Fibroblast of lung (primary cell): ENCODE results near the gene ZNF211. TPM values are rescaled to one million over a fixed set of nuclear protein-coding genes. Genes with fewer than 3 reads are reported as not detected.
A peak's percentile ranks its signal among the peaks of the same experiment; 100 is the strongest.

ENCODE experiments used
- DNase-seq, 2 donors: peaks; one replicate each; pipeline versions ENCODE4 v3.0.0 to v3.0.0-alpha.2; 2010; ENCODE audit warnings: low read depth in 2 of 2
- H2AFZ ChIP-seq: 2 replicates; pipeline ENCODE4 v1.5.1; 2012; ENCODE audit warnings: low read length, control low read depth, inconsistent platforms
- H3K27ac ChIP-seq: 2 replicates; pipeline ENCODE4 v1.5.1; 2011; ENCODE audit warnings: low read length, control low read depth; ENCODE audit not compliant: insufficient read depth
- H3K27me3 ChIP-seq: 2 replicates; pipeline ENCODE4 v1.5.1; 2011; ENCODE audit warnings: mild to moderate bottlenecking, low read length; ENCODE audit not compliant: control insufficient read depth, insufficient read depth
- H3K36me3 ChIP-seq: 2 replicates; pipeline ENCODE4 v1.5.1; 2011; ENCODE audit warnings: low read length; ENCODE audit not compliant: control insufficient read depth, insufficient read depth
- H3K4me1 ChIP-seq: 2 replicates; pipeline ENCODE4 v1.5.1; 2011; ENCODE audit warnings: low read length; ENCODE audit not compliant: control insufficient read depth, insufficient read depth; ENCODE audit errors: extremely low read depth
- H3K4me2 ChIP-seq: 2 replicates; pipeline ENCODE4 v1.5.1; 2011; ENCODE audit warnings: low read length, control low read depth; ENCODE audit not compliant: insufficient read depth; ENCODE audit errors: extremely low read depth
- H3K4me3 ChIP-seq, 4 experiments: fragments of 200-600 bp in 1 of 4; sonication (generic) in 1 of 4; replicated peaks in 1 of 4; 2 replicates each; pipeline ENCODE4 v1.5.1; 2011 to 2016; ENCODE audit warnings: low read length in 4 of 4, low read depth in 3 of 4, mild to moderate bottlenecking in 3 of 4, control low read depth in 2 of 4, inconsistent platforms in 1 of 4, mixed read lengths in 1 of 4; ENCODE audit not compliant: insufficient read depth in 1 of 4; ENCODE audit errors: control extremely low read depth in 1 of 4
- H3K79me2 ChIP-seq: 2 replicates; pipeline ENCODE4 v1.5.1; 2012; ENCODE audit warnings: mild to moderate bottlenecking, low read length, inconsistent platforms; ENCODE audit not compliant: control insufficient read depth, insufficient read depth
- H3K9ac ChIP-seq: 2 replicates; pipeline ENCODE4 v1.5.1; 2011; ENCODE audit warnings: mild to moderate bottlenecking, low read length, control low read depth; ENCODE audit not compliant: insufficient read depth
- H3K9me3 ChIP-seq: 2 replicates; pipeline ENCODE4 v1.5.1; 2012; ENCODE audit warnings: low read depth, low read length; ENCODE audit not compliant: control insufficient read depth, insufficient read depth
- H4K20me1 ChIP-seq: 2 replicates; pipeline ENCODE4 v1.5.1; 2011; ENCODE audit warnings: low read length; ENCODE audit not compliant: control insufficient read depth, insufficient read depth; ENCODE audit errors: extremely low read depth
- CTCF ChIP-seq, 2 donors: IDR thresholded peaks in 1 of 2; conservative IDR thresholded peaks in 1 of 2; 1 replicate in 1 of 2; 2 replicates in 1 of 2; pipeline ENCODE4 v1.5.1; 2011 to 2012; ENCODE audit warnings: low read length in 2 of 2, control low read depth in 1 of 2, inconsistent platforms in 1 of 2, low read depth in 1 of 2, mild to moderate bottlenecking in 1 of 2
- EZH2 ChIP-seq: IDR thresholded peaks from 2 replicates; pipeline ENCODE4 v1.5.1; 2012; ENCODE audit warnings: low read length, control low read depth, mild to moderate bottlenecking; ENCODE audit errors: missing control alignments
- polyA plus RNA-seq, 2 donors: library from polyadenylated mRNA; depleted of rRNA in 1 of 2; stranded (reverse) in 1 of 2; unstranded in 1 of 2; fragments of >200 nt; gene quantifications; 2 replicates each; pipeline ENCODE4 v1.2.1, GENCODE V29; 2011 to 2012; ENCODE audit warnings: missing spikeins in 1 of 2
- total RNA-seq: library from RNA; depleted of rRNA; stranded (reverse); fragments of >200 nt; gene quantifications from 2 replicates; pipeline ENCODE4 v1.2.1, GENCODE V29; 2014

The ZNF211 gene
- total and polyA plus RNA-seq, 2 donors (not counting 1 experiment from before 2014, with no cell fraction given), result 9.1 to 16.8 TPM

DNA sequence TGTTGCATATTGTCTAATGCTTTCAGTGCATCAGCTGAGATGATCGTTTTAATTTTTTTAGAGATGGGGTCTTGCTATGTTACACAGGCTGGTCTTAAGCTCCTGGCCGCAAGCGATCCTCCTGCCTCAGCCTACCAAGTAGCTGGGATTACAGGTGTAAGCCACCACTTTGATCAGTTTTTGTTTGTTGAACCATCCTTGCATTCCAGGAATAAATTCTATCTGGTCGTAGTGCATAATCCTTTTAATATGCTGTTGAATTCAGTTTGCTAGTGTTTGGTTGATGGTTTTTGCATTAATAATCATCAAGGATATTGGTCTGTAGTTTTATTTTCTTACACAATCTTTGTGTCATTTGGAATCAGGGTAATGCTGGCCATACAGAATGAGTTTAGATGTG lies 4.4 kb downstream of the ZNF211 start:
- Histone ChIP-seq H3K9me3 (peaks cover 9% of the 10 kb centered on the region), H3K79me2 (no peaks in the 10 kb centered on the region), H2AFZ (no peak overlapping the region), H3K9ac (no peak overlapping the region), H3K27ac (no peak overlapping the region), H3K4me3 (no peak overlapping the region), H3K4me2 (no peak overlapping the region), H4K20me1 (no peaks in the 10 kb centered on the region), H3K4me1 (no peaks in the 10 kb centered on the region), H3K27me3 (no peaks in the 10 kb centered on the region), H3K36me3 (peaks cover 17% of the 10 kb centered on the region)
- TF ChIP-seq CTCF (conservative IDR thresholded peaks at IDR 0.05 in 1 of 2, IDR thresholded peaks at IDR 0.05 in 1 of 2; ENCODE audit: low read depth in 1 of 2, low read length in 2 of 2) (no peak), EZH2 (no peak)
- no peak for DNase-seq

GRCh38 chr19:57641715-57642234 lies 8.8 kb downstream of the ZNF211 start:
- H3K27me3 ChIP-seq, result no peaks in the 10 kb centered on the region
- no peak overlapping the region for H3K4me2 ChIP-seq
- H3K4me3 ChIP-seq, result no peak overlapping the region
- H3K9me3 ChIP-seq, result peaks cover 10% of the 10 kb centered on the region
- H3K9ac ChIP-seq, result no peak overlapping the region
- H3K27ac ChIP-seq, result no peak overlapping the region
- no peaks in the 10 kb centered on the region for H3K79me2 ChIP-seq
- H3K4me1 ChIP-seq, result no peaks in the 10 kb centered on the region
- peaks cover 15% of the 10 kb centered on the region for H3K36me3 ChIP-seq
- TF ChIP-seq EZH2, result no peak
- TF ChIP-seq CTCF (conservative IDR thresholded peaks at IDR 0.05 in 1 of 2, IDR thresholded peaks at IDR 0.05 in 1 of 2; ENCODE audit: low read depth in 1 of 2, low read length in 2 of 2), result no peak
- DNase-seq, result peak in 1 of 2 donors; percentile 8
- H2AFZ ChIP-seq, result no peak overlapping the region
- H4K20me1 ChIP-seq, result no peaks in the 10 kb centered on the region

DNA sequence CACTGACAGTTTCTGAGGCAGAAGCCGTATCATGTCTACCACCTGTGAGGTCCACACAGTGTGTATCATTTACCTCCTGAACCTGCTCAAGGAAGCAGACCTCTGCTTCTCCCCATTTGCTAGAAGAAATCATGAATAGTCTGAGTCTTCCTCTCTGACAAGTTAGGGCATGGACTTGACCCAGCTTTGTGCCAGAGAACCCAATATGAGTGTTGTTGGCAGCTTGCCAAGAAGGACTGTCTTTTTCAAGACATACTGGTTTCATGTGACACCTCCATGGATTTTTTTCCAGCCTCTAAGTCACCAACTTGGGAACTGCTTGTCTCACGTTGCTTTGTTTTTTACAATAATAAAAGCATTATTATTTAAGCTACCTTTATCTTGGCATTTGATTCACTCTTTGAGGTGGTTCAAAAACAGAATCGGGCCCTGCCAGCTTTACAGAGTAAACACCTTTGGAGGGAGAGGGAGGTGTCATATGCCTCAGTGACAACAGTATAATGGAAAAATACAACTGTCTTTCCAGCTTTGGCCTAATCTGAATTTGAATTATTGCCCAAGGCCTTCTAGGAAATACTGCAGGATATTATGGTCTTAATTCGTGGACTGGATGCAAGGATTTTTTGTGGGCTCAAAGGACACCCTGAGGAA lies 9.6 kb downstream of the ZNF211 start:
- no peak overlapping the region for H2AFZ ChIP-seq
- H3K36me3 ChIP-seq, result peaks cover 15% of the 10 kb centered on the region
- H3K9me3 ChIP-seq, result peaks cover 10% of the 10 kb centered on the region
- no peak overlapping the region for H3K4me2 ChIP-seq
- no peak for DNase-seq
- TF ChIP-seq CTCF (conservative IDR thresholded peaks at IDR 0.05 in 1 of 2, IDR thresholded peaks at IDR 0.05 in 1 of 2; ENCODE audit: low read depth in 1 of 2, low read length in 2 of 2) (no peak), EZH2 (no peak)
- H3K4me3 ChIP-seq, result no peak overlapping the region
- no peaks in the 10 kb centered on the region for H3K27me3 ChIP-seq
- H3K79me2 ChIP-seq, result no peaks in the 10 kb centered on the region
- H4K20me1 ChIP-seq, result no peaks in the 10 kb centered on the region
- no peak overlapping the region for H3K27ac ChIP-seq
- H3K4me1 ChIP-seq, result no peaks in the 10 kb centered on the region
- no peak overlapping the region for H3K9ac ChIP-seq
